ENCODE data around the gene ROR1.

GRCh38 chr1:64114012-64114525 is 340.3 kb downstream of the ROR1 start:
- TF ChIP-seq CTCF (IDR thresholded peaks at IDR 0.05; ENCODE audit: extremely low read depth in 1 of 2, insufficient read depth in 1 of 2, low read depth in 1 of 2, low read length in 2 of 2) (no peak), EZH2 (IDR thresholded peaks at IDR 0.05; ENCODE audit: borderline replicate concordance, low read depth, low read length, severe bottlenecking) (no peak), MAX (IDR thresholded peaks at IDR 0.05; ENCODE audit: insufficient read depth, insufficient read length) (no peak)

All from endothelial cell of umbilical vein (primary cell).